CD4-positive, alpha-beta T cell treated with Interleukin-2 at 100 ng/mL for 4 hours (primary cell): ENCODE measurements around the gene GLTP.
A peak's percentile ranks its signal among the peaks of the same experiment; 100 is the strongest.

Experiments used
- DNase-seq: peaks from one replicate; pipeline ENCODE4 v3.0.0-alpha.2; 2020; ENCODE audit warnings: low spot score

Gene GLTP

DNA sequence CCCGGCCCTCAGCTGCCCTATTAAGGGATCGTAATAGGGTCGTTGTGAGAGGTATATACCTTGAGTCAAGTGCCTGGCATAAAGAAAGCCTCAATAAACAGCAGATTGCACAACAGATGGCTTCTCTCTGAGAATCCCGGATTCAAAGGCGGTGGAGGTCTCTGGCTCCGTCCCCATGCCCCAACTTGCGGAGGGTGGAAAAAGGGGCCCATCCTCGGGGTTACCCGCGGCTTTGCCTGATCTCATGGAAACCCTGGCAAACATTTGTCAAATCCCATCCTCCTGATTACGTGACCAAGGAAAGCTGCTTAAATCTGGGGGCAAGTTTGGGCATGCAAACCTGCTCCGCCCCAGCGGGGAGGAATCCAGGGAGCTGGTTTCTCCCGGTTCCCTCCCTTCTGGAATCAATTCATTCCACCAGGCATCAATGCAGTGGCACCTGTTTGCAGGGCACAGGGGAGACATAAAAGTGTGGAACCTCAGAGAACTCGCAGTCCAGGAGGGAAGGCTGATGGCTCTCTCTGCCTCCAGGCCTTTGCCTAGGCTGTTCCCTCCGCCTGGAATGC lies 59.4 kb downstream of the GLTP start:
- no peak for DNase-seq

DNA sequence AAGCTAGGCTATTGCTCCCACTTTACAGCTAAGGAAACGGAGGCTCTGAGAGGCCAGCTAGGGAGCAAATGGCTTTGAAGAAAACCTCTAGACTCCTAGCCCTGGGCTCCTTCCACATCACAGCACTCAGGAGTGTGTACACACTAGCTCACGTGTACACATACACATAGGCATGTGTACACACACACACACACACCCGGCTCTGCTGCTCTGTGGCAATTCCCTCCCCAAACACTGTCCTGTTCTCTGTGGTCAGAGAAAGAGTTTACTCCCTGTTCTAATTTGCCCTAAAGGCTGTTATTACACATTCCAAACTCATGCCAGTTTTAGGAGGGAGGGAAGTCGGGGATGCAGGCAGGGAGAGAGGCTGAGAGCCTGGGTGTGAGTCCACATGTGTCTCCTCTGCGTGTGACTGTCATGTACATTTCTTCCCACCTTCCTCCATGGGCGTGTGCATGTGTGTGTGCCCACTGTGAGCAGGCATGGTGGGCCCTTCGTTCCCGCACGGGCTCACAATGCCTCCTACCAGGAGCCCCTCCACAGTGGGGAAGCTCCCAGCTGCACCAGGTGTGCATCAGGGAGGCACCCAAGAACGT lies 61.3 kb downstream of the GLTP start:
- no peak for DNase-seq

DNA sequence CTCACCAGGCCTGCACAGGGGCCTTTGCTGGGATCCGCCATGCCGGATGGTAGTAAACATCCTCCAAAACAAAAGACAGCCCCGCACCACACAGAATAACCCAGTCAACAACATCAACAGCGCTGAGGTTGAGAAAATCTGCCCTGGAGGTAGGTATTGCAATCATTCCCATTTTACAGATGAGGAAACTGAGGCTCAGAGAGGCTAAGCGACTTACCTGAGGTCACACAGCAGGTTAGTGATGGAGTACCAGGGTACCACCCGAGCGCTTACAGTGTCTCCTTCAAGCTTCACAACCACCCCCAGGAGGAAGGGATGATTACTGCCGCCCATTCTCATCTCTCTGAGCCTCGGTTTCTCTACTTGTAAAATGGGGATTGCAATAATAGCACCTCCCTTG lies 62.1 kb downstream of the GLTP start:
- DNase-seq = no peak

DNA sequence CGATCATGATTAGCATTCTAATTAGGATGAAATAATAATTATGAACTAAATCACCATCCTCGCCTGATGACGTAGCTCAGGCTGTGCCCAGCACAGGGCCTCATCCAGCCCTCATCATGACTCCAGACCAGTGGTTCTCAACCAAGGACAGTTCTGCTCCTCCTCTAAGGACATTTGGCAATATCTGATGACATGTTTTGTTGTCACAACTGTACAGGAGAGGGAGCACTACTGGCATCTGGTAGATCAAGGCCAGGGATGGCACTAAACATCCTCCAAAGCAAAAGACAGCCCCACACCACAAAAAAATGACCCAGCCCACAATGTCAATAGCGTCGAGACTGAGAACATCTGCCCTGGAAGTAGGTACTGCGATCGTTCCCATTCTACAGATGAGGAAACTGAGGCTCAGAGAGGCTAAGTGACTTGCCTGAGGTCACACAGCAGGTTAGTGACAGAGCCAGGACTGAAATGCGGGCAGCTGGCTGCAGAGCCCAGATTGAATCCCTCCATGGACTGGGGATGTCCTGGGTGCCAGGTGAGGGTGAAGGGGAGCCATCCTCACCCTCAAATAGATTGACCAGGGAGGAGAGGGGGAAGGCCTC lies 62.6 kb downstream of the GLTP start:
- DNase-seq = no peak

DNA sequence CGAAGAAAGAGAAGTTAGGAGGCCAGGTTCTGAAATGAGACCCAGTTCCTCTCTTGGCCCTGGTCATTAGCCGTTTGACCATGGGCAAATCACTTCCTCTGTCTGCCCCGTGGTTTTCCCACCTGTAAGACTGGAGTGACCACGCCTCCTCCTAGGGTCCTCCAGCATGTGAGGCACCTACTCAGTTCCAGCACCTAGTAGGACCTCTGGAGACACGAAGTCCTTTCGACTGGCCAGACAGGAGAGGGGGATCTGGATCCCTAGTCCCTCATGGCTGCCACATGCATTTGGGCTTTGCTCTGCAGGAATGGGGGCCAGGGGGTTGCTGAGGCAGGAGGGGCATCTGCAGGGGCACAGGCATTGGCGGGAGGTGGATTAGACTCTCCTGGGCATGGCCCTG lies 63.5 kb downstream of the GLTP start:
- no peak for DNase-seq

DNA sequence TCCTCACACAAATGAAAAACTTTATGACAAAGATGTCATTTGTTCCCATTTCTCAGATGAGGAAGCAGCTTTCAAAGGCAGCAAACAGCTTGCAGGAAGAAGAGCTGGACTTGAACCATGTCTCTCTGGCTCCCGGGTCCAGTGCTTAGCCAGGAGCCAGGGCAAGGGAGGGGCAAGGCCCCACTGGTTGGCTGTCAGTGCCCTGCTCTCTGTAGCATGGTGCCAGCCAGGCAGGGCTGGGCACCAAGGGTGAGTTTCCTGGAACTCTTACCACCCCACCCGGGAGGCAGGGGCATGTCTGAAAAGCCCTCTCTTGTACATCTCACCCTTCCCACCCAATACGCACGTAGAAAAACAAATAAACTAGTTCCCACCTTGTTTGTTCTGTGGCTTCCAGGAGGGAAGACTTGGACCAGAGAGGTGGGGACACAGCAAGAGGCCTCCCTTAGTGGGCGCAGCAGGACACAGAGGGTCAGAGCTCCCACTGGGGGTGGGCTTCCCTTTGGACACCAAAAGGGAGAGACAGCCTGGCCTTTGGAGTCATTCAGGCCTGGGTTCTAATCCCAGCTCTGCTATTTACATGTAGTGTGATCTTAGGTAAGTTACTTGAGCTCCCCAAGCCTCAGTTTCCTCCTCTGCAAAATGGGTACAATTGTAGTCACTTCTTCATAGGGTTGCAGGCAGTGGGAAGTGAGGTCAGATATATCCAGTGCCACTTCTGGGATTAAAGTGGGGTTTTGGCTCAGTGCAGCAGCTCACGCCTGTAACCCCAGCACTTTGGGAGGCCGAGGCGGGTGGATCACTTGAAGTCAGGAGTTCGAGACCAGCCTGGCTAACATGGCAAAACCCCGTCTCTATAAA lies 64.4 kb downstream of the GLTP start:
- DNase-seq = no peak

DNA sequence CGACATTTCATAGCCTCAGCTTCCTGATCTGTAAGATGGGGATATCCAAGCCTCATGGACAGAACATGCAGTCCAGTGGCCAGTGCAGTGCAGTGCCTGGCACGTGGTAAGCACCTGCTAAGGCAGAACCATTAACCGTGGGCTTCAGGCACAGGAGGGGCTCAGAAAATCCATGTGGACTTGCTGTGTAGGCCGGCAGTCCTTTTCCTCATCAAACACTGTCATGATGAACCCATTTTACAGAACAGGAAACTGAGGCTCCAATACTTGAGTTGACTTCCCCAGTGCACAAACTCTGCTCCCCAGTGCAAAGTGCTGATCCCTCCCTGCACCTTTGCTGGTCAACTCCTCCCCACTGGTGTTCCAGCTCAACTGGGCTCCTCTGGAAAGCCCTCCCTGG lies 65.1 kb downstream of the GLTP start:
- no peak for DNase-seq

DNA sequence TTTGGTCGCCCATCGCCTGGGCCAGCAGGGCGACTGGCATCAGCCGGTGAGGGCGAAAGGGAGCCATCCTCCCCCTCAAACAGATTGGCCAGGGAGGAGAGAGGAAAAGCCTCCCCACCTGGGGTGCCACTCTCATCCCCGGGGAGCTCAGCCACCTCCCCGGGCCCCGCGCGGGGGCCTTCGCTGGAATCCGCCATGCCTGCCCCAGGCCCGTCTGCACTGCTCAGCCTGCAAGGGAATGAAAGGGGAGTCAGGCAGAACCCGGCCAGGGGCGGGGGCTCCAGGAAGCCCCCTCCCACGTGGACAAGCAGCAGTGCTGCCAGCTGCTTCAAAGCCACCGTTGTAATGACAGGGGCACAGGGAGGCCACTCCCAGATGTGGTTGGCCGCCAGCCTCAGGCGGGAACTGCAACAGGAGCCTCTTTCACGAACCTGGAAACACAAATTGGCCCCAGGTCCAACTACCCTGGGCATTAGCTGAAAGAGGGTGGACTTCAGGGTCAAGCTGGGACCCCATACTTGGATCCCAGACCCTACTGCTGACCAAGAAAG lies 65.7 kb downstream of the GLTP start:
- DNase-seq = no peak

DNA sequence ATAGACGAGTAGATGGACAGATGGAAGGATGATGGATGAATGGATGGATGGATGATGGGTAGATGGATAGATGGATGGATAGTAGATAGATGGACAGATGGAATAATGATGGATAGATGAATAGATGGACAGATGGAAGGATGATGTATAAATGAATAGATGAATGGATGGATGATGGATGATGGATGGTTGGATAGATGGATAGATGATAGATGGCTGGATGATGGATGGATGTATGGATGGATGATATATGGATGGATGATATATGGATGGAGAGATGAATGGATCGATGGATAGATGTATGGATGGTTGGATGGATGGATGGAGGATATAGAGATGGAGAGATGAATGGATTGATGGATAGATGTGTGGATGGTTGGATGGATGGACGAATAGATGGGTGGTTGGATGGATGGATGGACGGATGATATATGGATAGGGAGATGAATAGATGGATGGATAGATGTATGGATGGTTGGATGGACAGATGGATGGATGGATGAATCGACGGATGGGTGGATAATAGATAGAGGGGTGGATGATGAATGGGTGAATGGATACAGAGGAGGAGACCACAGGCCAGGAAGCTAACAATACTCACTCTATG lies 66.4 kb downstream of the GLTP start:
- no peak for DNase-seq

DNA sequence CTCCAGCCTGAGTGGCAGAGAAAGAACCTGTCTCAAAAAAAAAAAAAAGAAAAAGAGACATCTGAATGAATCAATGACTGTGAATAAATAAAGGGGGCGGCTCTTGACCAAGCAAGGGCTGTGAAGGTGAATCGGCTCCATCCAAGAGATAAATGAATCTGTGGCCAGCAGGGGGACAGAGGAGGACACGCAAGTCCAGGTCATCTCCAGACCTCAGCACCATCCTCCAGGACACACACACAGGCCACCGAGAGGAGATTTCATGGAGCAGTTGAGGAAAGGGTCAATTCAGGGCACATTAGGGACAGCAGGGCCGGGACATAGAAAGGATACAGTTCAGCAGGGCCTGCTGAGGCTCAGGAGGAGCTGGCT lies 68.7 kb downstream of the GLTP start:
- DNase-seq = no peak

DNA sequence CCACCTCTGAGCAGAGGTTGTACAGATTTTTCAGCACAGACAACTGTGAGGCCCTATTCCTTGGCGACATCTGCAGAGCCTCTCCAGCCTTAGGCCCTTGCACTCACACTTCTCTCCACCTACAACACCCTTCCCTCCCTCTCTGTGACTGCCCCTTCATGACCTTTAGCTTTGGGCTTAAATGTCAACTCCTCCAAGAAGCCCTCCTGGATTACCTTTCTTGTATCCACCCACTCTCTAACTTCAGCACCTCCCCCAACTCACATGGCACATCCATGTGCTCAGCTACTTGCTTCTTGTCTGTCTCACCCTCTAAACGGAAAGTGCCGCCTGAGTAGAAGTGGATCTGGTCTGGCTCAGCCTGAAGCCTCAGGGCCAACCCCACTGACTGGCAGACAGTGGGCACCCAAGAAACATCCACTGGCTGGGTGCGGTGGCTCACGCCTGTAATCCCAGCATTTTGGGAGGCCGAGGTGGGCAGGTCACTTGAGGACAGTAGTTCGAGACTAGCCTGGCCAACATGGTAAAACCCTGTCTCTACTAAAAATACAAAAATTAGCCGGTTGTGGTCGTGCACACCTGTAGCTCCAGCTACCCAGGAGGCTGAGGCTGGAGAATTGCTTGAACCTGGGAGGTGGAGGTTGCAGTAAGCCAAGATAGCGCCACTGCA lies 69.3 kb downstream of the GLTP start:
- DNase-seq = no peak

DNA sequence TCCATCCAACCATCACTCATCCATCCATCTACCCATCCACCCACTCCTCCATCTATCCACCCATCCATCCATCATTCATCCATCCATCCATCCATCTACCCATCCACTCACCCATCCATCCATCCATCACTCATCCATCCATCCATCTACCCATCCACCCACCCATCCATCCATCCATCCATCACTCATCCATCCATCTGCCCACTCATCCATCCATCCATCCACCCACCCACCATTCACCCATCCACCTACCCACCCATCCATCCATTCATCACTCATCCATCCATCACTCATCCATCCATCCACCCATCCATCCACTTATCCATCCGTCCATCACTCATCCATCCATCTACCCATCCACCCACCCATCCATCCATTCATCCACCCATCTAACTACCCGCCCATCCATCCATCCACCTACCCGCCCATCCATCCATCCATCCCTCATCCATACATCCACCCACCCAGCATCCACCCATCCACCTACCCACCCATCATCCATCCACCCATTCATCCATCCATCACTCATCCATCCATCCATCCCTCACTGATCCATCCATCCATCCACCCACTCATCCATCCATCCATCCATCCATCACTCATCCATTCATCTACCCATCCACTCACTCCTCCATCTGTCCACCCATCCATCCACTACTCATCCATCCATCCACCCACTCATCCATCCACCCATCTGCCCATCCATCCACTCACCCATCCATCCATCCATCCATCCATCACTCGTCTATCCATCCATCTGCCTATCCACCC lies 71.3 kb downstream of the GLTP start:
- no peak for DNase-seq

DNA sequence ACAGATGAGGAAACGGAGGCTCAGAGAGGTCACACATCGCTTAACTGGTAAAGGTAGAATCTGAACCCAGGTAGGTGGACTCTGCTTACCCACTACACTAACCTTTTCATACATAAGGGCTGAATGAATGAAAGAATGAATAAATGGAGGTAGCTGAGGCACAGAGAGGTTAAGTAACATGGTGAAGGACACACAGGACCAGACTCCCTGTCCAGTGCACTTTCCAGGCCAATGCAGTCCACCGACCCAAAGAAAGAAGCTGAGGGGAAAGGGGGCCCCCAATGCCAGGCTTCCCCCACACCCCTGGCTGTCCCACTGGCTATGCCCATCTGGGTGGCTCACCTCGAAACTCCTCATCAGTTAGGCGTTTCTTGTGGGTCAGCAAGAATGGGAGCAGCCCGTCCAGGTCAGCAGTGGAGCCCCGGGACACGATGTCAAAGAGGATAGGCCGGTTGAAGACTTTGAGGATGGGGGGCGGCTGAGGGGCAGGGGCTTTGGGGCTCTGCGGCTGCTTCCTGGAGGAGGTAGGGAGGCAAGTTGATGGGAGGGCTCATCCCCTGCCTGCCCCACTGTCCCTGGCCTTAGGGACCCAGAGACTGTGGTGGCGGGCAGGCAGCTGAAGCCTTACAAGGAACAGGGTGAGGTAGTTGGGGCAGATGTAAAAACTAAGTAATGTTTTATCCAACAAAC lies 72.2 kb downstream of the GLTP start:
- no peak for DNase-seq

DNA sequence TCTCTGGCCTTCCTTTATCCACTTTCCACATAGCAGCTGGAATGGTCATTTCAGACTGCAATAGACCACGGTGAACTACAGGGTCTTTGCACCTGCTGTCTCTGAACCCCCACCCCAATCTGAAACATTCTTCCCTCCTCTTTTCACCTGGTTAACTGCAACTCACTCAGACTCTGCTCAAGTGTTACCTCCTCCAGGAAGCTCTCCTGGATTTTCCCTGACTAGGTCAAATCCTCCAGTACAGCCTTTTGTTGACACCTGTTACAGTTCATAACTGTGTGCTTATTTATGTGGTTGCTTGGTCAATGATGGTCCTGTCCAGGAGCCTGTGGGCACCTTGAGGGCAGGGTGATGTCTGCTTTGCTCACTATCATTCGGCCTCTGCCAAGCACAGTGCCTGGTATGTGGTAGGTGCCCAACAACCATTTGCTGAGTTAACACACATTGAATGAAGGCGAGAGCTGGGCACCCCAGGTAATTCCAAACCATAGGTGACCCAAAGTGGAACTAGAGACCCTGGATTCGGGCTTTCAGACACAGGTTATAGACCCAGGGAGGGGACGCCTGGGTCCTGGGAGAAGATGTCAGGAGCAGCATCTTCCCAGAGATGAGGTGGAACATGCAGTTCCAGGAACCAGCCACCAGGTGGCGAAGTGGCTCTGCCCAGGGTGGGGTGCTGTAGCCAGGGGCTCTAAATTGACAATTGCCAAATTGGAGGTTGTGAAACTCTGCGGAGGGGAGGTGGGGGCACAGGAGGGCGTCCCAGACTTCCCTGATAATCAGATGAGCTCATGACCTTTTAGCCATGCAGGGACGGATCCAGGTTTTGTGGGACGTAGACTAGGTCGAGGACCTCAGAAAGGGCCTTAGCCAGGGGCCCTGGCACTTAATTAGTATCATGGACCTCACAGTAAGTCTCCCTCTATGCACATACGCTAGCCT lies 75.2 kb downstream of the GLTP start:
- peak; percentile 71 for DNase-seq

DNA sequence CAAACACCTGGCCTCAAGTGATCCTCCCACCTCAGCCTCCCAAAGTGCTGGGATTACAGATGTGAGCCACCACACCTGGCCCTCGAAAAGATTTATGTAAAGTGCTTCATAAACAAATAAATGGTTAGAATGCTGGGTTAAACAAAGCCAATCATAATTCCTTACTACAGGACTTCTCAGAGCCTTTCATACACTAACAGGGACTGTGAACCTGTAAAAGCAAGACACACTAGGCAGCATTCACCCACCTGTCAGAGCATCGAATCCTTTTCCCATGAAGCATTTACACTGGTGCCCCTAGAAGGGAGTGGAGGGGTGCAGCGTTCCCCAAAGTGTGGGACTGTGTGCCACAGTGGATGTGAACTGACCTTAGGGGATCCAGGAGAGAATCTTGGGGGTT lies 76.7 kb downstream of the GLTP start:
- no peak for DNase-seq

DNA sequence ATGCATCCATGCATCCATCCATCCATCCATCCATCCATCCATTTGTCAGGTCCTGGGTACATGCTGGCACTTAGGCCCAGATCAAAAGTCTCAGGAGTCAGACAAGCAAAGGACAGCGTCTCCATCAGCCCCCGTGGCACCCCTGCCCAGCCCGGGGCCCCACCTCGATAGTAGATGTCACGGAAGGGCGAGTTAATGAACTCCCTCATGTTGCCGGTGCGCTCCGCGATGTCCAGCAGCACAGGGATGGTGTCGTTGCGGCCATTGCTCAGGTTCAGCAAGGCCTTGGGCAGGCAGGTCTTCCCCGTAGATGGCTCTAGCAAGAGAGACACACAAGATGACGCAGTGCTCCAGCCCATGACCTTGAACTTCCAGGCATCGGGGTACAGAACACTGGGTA lies 77.5 kb downstream of the GLTP start:
- DNase-seq = no peak
